DND-41 (cell line): ENCODE results near the gene GM2A.

Experiments used
- ATAC-seq: fragments of 200-7000 bp; cut with Tn5 transposase; 3 replicates; pipeline ENCODE4 v1.9.1; 2021; ENCODE audit warnings: low read depth; ENCODE audit not compliant: insufficient read depth
- DNase-seq: peaks from one replicate; pipeline ENCODE4 v3.0.0-alpha.2; 2020
- H2AFZ ChIP-seq: 2 replicates; pipeline ENCODE4 v1.6.0; 2012; ENCODE audit warnings: low read depth, low read length
- H3K27ac ChIP-seq: 2 replicates; pipeline ENCODE4 v1.5.1; 2012; ENCODE audit warnings: low read length, inconsistent platforms
- H3K27me3 ChIP-seq: fragments of 200-600 bp; sonication (generic); 2 replicates; pipeline ENCODE4 v1.6.0; 2012; ENCODE audit warnings: low read length, mild to moderate bottlenecking, inconsistent platforms; ENCODE audit not compliant: insufficient read depth, poor library complexity
- H3K36me3 ChIP-seq: 2 replicates; pipeline ENCODE4 v1.5.1; 2012; ENCODE audit warnings: low read length, inconsistent platforms; ENCODE audit not compliant: insufficient read depth
- H3K4me1 ChIP-seq: 2 replicates; pipeline ENCODE4 v1.5.1; 2012; ENCODE audit warnings: mild to moderate bottlenecking, low read length; ENCODE audit not compliant: insufficient read depth
- H3K4me2 ChIP-seq: 2 replicates; pipeline ENCODE4 v1.6.0; 2012; ENCODE audit warnings: mild to moderate bottlenecking, moderate library complexity, low read length, inconsistent platforms; ENCODE audit not compliant: insufficient read depth
- H3K4me3 ChIP-seq, 2 experiments: fragments of 200-600 bp in 1 of 2; shearing (Covaris generic) in 1 of 2; 2 replicates each; pipeline ENCODE4 v1.5.1; 2012 to 2016; ENCODE audit warnings: inconsistent platforms in 2 of 2, low read length in 2 of 2, mild to moderate bottlenecking in 2 of 2, low read depth in 1 of 2, moderate library complexity in 1 of 2
- H3K79me2 ChIP-seq: 2 replicates; pipeline ENCODE4 v1.6.0; 2012; ENCODE audit warnings: low read length, inconsistent platforms; ENCODE audit not compliant: insufficient read depth
- H3K9ac ChIP-seq: 2 replicates; pipeline ENCODE4 v1.6.0; 2012; ENCODE audit warnings: low read depth, mild to moderate bottlenecking, inconsistent platforms, low read length, moderate library complexity
- H3K9me3 ChIP-seq: 2 replicates; pipeline ENCODE4 v1.5.1; 2012; ENCODE audit warnings: low read length, moderate library complexity, mild to moderate bottlenecking, inconsistent platforms; ENCODE audit not compliant: insufficient read depth, severe bottlenecking
- H4K20me1 ChIP-seq: 2 replicates; pipeline ENCODE4 v1.6.0; 2012; ENCODE audit warnings: low read length; ENCODE audit not compliant: insufficient read depth
- EZH2 ChIP-seq: IDR thresholded peaks from 3 replicates; pipeline ENCODE4 v1.6.1; 2012; ENCODE audit warnings: borderline replicate concordance, low read depth, mild to moderate bottlenecking, moderate library complexity, low read length, inconsistent platforms; ENCODE audit not compliant: severe bottlenecking
- TF ChIP-seq, protein P1 (sequence below): IDR thresholded peaks from 2 replicates; pipeline ENCODE4 v1.5.1; 2012; ENCODE audit warnings: borderline replicate concordance, low read length, moderate library complexity, mild to moderate bottlenecking; ENCODE audit not compliant: poor library complexity, severe bottlenecking; ENCODE audit errors: extremely low read depth

GM2A gene

DNA sequence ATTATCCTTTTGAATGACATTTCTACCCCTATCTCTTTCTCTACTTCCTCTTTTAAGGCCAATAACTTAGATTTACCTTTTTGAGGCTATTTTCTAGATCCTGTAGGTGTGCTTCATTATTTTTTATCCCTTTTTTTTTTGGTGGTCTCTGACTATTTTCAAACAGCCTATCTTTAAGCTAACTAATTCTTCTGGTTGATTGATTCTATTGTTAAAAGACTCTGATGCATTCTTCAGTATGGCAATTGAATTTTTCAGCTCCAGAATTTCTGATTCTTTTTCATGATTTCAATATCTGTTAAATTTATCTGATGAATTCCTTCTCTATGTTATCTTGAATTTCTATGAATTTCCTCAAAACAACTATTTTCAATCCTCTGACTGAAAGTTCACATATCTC, 57.9 kb downstream of the GM2A start:
- no peak for TF ChIP-seq EZH2
- TF ChIP-seq, protein P1, sequence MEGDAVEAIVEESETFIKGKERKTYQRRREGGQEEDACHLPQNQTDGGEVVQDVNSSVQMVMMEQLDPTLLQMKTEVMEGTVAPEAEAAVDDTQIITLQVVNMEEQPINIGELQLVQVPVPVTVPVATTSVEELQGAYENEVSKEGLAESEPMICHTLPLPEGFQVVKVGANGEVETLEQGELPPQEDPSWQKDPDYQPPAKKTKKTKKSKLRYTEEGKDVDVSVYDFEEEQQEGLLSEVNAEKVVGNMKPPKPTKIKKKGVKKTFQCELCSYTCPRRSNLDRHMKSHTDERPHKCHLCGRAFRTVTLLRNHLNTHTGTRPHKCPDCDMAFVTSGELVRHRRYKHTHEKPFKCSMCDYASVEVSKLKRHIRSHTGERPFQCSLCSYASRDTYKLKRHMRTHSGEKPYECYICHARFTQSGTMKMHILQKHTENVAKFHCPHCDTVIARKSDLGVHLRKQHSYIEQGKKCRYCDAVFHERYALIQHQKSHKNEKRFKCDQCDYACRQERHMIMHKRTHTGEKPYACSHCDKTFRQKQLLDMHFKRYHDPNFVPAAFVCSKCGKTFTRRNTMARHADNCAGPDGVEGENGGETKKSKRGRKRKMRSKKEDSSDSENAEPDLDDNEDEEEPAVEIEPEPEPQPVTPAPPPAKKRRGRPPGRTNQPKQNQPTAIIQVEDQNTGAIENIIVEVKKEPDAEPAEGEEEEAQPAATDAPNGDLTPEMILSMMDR: no peak
- Histone ChIP-seq H3K27me3 (peaks cover 6% of the 10 kb centered on the region), H3K36me3 (no peaks in the 10 kb centered on the region), H3K27ac (no peak overlapping the region), H3K79me2 (no peaks in the 10 kb centered on the region), H3K4me3 (no peak overlapping the region), H4K20me1 (no peaks in the 10 kb centered on the region), H3K9ac (no peak overlapping the region), H2AFZ (no peak overlapping the region), H3K9me3 (no peaks in the 10 kb centered on the region), H3K4me2 (no peak overlapping the region), H3K4me1 (no peaks in the 10 kb centered on the region)
- no peak for DNase-seq
- ATAC-seq: no peak

DNA sequence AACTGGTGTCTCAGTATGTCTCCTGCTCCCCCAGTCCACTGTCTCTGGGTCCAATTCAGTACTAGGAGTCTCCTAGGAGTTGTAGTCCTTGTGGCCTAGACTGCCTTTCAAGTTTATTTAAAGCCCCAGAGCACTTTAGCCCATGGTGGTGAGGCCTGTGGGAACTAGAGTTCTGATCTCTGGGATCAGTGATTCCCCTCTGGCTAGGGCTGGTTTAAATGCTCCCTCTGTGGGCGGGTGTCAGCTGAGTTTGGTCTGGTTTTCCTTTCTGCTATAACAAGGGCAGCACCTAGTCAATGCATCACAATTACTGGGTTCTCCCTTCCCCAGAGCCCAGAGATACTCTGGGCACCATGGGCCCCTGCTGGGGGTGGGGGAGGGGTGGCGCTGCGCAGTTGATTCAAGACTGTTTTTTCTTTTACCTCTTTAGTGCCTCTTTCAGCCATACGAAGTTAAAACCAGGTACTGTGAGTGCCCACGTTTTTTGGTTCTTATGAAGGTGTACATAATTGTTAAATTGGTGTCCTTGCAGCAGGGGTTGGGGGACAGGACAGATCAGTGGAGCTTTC, 59.9 kb downstream of the GM2A start:
- no peak overlapping the region for H3K4me2 ChIP-seq
- no peaks in the 10 kb centered on the region for H3K4me1 ChIP-seq
- no peaks in the 10 kb centered on the region for H3K79me2 ChIP-seq
- H4K20me1 ChIP-seq: no peaks in the 10 kb centered on the region
- H3K9ac ChIP-seq: no peak overlapping the region
- H3K4me3 ChIP-seq: no peak overlapping the region
- peaks cover 6% of the 10 kb centered on the region for H3K27me3 ChIP-seq
- H2AFZ ChIP-seq: no peak overlapping the region
- ATAC-seq (no peak), DNase-seq (no peak)
- no peak overlapping the region for H3K27ac ChIP-seq
- no peaks in the 10 kb centered on the region for H3K9me3 ChIP-seq
- TF ChIP-seq EZH2: no peak
- TF ChIP-seq, protein P1: no peak
- H3K36me3 ChIP-seq: no peaks in the 10 kb centered on the region

GRCh38 chr5:151313357-151313756, 60.4 kb downstream of the GM2A start:
- H3K79me2 ChIP-seq: no peaks in the 10 kb centered on the region
- ATAC-seq: no peak
- no peak for DNase-seq
- no peak overlapping the region for H3K4me3 ChIP-seq
- H3K4me1 ChIP-seq: no peaks in the 10 kb centered on the region
- H3K36me3 ChIP-seq: no peaks in the 10 kb centered on the region
- no peak overlapping the region for H3K9ac ChIP-seq
- no peak for TF ChIP-seq EZH2
- TF ChIP-seq, protein P1: no peak
- H2AFZ ChIP-seq: no peak overlapping the region
- peaks cover 6% of the 10 kb centered on the region for H3K27me3 ChIP-seq
- H3K4me2 ChIP-seq: no peak overlapping the region
- no peak overlapping the region for H3K27ac ChIP-seq
- no peaks in the 10 kb centered on the region for H4K20me1 ChIP-seq
- H3K9me3 ChIP-seq: no peaks in the 10 kb centered on the region
